Keratinocyte (primary cell): Measurements from ENCODE around the gene PIM3. TPM values are rescaled to one million over a fixed set of nuclear protein-coding genes. Genes with fewer than 3 reads are reported as not detected.

ENCODE experiments used
- DNase-seq: peaks from one replicate; pipeline ENCODE4 v3.0.0-alpha.2; 2011; ENCODE audit warnings: low read depth, missing footprints, low spot score
- FAIRE-seq: peaks from 2 replicates; lab custom pipeline; 2011; peaks lifted over from hg19 to GRCh38; lab: Jason Lieb, UNC
- H2AFZ ChIP-seq: 2 replicates; pipeline ENCODE4 v1.6.0; 2012; ENCODE audit warnings: low read length, control low read depth, inconsistent platforms; ENCODE audit not compliant: control insufficient read depth
- H3K27ac ChIP-seq: 2 replicates; pipeline ENCODE4 v1.5.1; 2011; ENCODE audit warnings: low read length; ENCODE audit not compliant: control insufficient read depth, insufficient read depth
- H3K27me3 ChIP-seq: 3 replicates; pipeline ENCODE4 v1.6.0; 2011; ENCODE audit warnings: low read length; ENCODE audit not compliant: control insufficient read depth, insufficient read depth; ENCODE audit errors: extremely low read depth
- H3K36me3 ChIP-seq, 2 experiments: 2 replicates in 1 of 2; 3 replicates in 1 of 2; pipeline ENCODE4 v1.5.1; 2011; ENCODE audit warnings: low read length in 2 of 2, mild to moderate bottlenecking in 1 of 2; ENCODE audit not compliant: control insufficient read depth in 2 of 2, insufficient read depth in 2 of 2; ENCODE audit errors: extremely low read depth in 1 of 2
- H3K4me1 ChIP-seq: 3 replicates; pipeline ENCODE4 v1.5.1; 2011; ENCODE audit warnings: low read length; ENCODE audit not compliant: control insufficient read depth, insufficient read depth; ENCODE audit errors: extremely low read depth
- H3K4me2 ChIP-seq: 3 replicates; pipeline ENCODE4 v1.6.0; 2011; ENCODE audit warnings: low read depth, low read length; ENCODE audit not compliant: control insufficient read depth, insufficient read depth; ENCODE audit errors: extremely low read depth
- H3K4me3 ChIP-seq, 3 experiments: fragments of 200-600 bp in 1 of 3; sonication (generic) in 1 of 3; 2 replicates in 2 of 3; 3 replicates in 1 of 3; pipeline ENCODE4 v1.5.1; 2011 to 2016; ENCODE audit warnings: low read length in 3 of 3, mild to moderate bottlenecking in 3 of 3, control low read depth in 2 of 3, inconsistent platforms in 1 of 3, low read depth in 1 of 3, mixed read lengths in 1 of 3, mixed run types in 1 of 3, moderate library complexity in 1 of 3; ENCODE audit not compliant: control insufficient read depth in 2 of 3, insufficient read depth in 2 of 3; ENCODE audit errors: extremely low read depth in 1 of 3
- H3K79me2 ChIP-seq: 2 replicates; pipeline ENCODE4 v1.6.0; 2012; ENCODE audit warnings: low read length; ENCODE audit not compliant: control insufficient read depth, insufficient read depth
- H3K9ac ChIP-seq: 3 replicates; pipeline ENCODE4 v1.6.0; 2011; ENCODE audit warnings: low read length; ENCODE audit not compliant: control insufficient read depth, insufficient read depth; ENCODE audit errors: extremely low read depth
- H3K9me1 ChIP-seq: 3 replicates; pipeline ENCODE4 v1.6.0; 2011; ENCODE audit warnings: low read length; ENCODE audit not compliant: control insufficient read depth, insufficient read depth; ENCODE audit errors: extremely low read depth
- H3K9me3 ChIP-seq: 2 replicates; pipeline ENCODE4 v1.5.1; 2012; ENCODE audit warnings: low read depth, low read length; ENCODE audit not compliant: control insufficient read depth
- H4K20me1 ChIP-seq: 3 replicates; pipeline ENCODE4 v1.6.0; 2011; ENCODE audit warnings: low read length; ENCODE audit not compliant: control insufficient read depth, insufficient read depth; ENCODE audit errors: extremely low read depth
- EZH2 ChIP-seq: IDR thresholded peaks from one replicate; pipeline ENCODE4 v1.6.1; 2012; ENCODE audit warnings: inconsistent platforms, mild to moderate bottlenecking, low read length, moderate library complexity
- dilution Hi-C: fragments of 300-500 bp; cut with MboI; formaldehyde crosslinking; loops from one replicate; pipeline ENCODE4 v1.7.0; 2020; ENCODE audit warnings: low sequenced_read_pairs; ENCODE audit not compliant: extremely low pct_ligation_motif_present
- polyA plus RNA-seq, 5 experiments: library from polyadenylated mRNA; depleted of rRNA in 3 of 5; stranded (reverse) in 3 of 5; stranded (forward) in 1 of 5; unstranded in 1 of 5; fragments of >200 nt; gene quantifications; 1 replicate in 1 of 5; 2 replicates in 3 of 5; 3 replicates in 1 of 5; pipeline versions ENCODE4 v1.2.1 to v1.2.3, GENCODE V29; 2011 to 2012; ENCODE audit warnings: missing spikeins in 2 of 5, low read depth in 1 of 5, low replicate concordance in 1 of 5
- TF ChIP-seq, protein P1 (sequence below), 3 experiments: IDR thresholded peaks in 1 of 3; conservative IDR thresholded peaks in 1 of 3; optimal IDR thresholded peaks in 1 of 3; 2 replicates in 2 of 3; 3 replicates in 1 of 3; pipeline versions ENCODE3 to v1.5.1; 2011; ENCODE audit warnings: low read length in 3 of 3, mild to moderate bottlenecking in 3 of 3, moderate library complexity in 2 of 3, control low read depth in 1 of 3, inconsistent platforms in 1 of 3; ENCODE audit not compliant: insufficient read depth in 2 of 3; ENCODE audit errors: extremely low read depth in 1 of 3

The PIM3 gene
- polyA plus RNA-seq, 1 donor (not counting 4 experiments of a cell fraction or from before 2014, with no cell fraction given) = 3.4 TPM

DNA sequence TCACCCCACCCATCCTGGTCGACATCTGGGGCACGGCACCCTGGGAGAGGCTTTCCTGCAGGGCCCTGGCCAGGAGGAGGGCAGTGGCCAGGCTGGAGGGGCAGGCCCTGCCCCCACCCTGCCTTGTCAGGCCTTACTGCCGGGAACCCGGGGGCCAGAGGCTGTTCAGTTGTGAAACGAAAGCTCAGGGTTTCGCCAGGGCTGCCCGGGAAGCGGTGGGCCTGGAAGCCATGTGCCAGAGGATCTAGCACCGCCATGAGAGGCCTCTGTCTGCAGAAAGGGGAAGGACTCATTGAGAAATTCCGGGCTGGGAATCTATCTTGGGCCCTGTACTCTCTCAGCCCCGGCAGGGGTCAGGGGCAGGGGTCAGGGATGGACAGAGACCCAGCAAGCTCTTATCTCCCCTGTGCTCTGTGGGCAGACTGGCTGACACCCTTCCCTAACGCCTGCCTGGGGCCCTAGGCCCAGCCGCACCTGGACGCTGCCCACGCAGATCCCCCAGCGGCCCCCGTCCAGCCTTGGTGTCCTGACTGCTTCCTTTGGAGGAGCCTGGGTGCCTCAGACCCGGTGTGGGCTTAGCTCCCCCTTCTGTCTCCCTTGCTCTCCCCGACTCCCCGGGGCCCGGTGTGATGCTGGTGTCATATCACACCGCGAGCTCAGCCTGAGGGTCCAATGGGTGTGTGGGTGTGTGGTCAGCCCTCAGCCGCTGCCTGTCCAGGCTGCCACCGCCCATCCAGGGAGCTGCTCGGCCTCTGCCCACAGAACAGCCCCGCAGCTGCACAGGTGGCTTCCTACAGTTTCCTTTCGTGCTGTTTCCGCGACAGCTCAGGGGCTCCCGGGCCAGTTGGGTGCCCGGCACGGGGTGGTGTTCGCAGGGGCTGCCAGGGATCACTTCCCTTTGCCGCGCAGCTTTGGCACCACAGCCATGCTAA is 6.5 kb downstream of the PIM3 start:
- no peak overlapping the region for H3K27ac ChIP-seq
- H4K20me1 ChIP-seq = peaks cover 6% of the 10 kb centered on the region
- H3K9me1 ChIP-seq = no peaks in the 10 kb centered on the region
- peaks cover 10 to 16% of the 10 kb centered on the region in 2 experiments for H3K36me3 ChIP-seq
- no peaks in the 10 kb centered on the region for H3K27me3 ChIP-seq
- no peak overlapping the region for H3K4me2 ChIP-seq
- no peak overlapping the region for H3K4me3 ChIP-seq
- peaks cover 21% of the 10 kb centered on the region for H3K4me1 ChIP-seq
- dilution Hi-C loops = no loop called here
- H3K9me3 ChIP-seq = no peaks in the 10 kb centered on the region
- no peak overlapping the region for H3K9ac ChIP-seq
- H2AFZ ChIP-seq = no peak overlapping the region
- TF ChIP-seq EZH2 = no peak
- TF ChIP-seq, protein P1, sequence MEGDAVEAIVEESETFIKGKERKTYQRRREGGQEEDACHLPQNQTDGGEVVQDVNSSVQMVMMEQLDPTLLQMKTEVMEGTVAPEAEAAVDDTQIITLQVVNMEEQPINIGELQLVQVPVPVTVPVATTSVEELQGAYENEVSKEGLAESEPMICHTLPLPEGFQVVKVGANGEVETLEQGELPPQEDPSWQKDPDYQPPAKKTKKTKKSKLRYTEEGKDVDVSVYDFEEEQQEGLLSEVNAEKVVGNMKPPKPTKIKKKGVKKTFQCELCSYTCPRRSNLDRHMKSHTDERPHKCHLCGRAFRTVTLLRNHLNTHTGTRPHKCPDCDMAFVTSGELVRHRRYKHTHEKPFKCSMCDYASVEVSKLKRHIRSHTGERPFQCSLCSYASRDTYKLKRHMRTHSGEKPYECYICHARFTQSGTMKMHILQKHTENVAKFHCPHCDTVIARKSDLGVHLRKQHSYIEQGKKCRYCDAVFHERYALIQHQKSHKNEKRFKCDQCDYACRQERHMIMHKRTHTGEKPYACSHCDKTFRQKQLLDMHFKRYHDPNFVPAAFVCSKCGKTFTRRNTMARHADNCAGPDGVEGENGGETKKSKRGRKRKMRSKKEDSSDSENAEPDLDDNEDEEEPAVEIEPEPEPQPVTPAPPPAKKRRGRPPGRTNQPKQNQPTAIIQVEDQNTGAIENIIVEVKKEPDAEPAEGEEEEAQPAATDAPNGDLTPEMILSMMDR (optimal IDR thresholded peaks at IDR 0.05 in 1 of 3, IDR thresholded peaks at IDR 0.05 in 1 of 3, conservative IDR thresholded peaks at IDR 0.05 in 1 of 3; ENCODE audit: extremely low read depth in 1 of 3, insufficient read depth in 2 of 3, low read length in 3 of 3) = no peak
- DNase-seq (no peak), FAIRE-seq (no peak)
- H3K79me2 ChIP-seq = peaks cover 14% of the 10 kb centered on the region

DNA sequence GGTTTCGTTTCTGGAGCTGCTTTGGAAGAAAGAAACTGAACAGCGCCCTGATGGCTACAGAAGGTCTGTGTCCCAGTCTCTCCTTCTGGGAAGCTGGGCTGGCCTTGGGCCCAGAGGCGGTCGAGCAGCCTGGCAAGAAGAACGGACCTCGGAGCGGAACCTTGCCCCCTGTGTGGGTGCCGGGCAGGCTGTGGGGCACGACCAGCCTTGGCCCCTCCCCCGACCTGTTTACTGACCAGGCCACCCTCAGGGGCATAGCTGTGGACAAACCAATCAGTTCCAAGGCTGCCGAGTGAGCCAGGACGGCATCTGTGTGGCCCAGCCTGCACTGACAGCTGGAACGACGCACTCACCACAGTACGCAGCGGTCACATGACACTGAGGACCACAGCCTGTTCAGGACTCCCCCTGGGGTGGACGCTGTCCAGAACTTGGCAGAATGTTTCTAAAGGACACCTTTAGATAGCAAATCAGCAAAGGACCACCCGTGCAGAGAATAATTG is 7.2 kb downstream of the PIM3 start:
- TF ChIP-seq EZH2 = no peak
- TF ChIP-seq, protein P1 (optimal IDR thresholded peaks at IDR 0.05 in 1 of 3, IDR thresholded peaks at IDR 0.05 in 1 of 3, conservative IDR thresholded peaks at IDR 0.05 in 1 of 3; ENCODE audit: extremely low read depth in 1 of 3, insufficient read depth in 2 of 3, low read length in 3 of 3) = no peak
- FAIRE-seq (no peak), DNase-seq (no peak)
- Histone ChIP-seq H3K4me1 (peaks cover 18% of the 10 kb centered on the region), H3K79me2 (peaks cover 10% of the 10 kb centered on the region), H4K20me1 (peaks cover 6% of the 10 kb centered on the region), H3K27ac (no peak overlapping the region), H3K36me3 (peaks cover 8 to 14% of the 10 kb centered on the region in 2 experiments), H3K27me3 (no peaks in the 10 kb centered on the region), H3K9ac (no peak overlapping the region), H3K4me3 (no peak overlapping the region), H3K9me1 (no peaks in the 10 kb centered on the region), H3K4me2 (no peak overlapping the region), H2AFZ (no peak overlapping the region), H3K9me3 (no peaks in the 10 kb centered on the region)
- dilution Hi-C loops = no loop called here
